ENCODE data around the gene DNER.

Gene DNER

DNA sequence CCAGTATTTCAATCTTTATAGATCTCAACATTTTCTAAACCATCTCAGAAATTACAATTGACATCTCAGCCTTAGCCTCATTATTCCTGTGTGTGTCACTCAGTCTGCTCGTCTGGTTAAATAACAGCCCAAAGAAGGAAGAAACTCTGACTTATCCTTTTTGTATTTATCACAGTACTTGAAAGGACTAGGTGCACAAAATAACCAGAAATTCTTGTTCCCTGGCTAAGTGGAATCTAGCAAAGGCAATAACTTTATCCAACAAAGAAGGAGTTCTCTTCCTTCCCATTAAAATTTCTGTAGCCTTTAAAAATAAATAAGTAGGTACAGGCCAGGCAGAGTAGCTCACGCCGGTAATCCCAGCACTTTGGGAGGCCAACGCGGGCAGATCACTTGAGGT is 303.4 kb downstream of the DNER start:
- H3K27me3 ChIP-seq (ENCODE audit: low read depth, low read length), result no peaks in the 10 kb centered on the region
- H3K4me2 ChIP-seq (ENCODE audit: low read length), result no peak overlapping the region
- peaks cover 8% of the 10 kb centered on the region for H3K36me3 ChIP-seq (replicated peaks; ENCODE audit: low read depth, low read length)
- H3K9me3 ChIP-seq (ENCODE audit: insufficient read depth, low read length), result no peaks in the 10 kb centered on the region
- TF ChIP-seq EZH2phosphoT487 (IDR thresholded peaks at IDR 0.05; ENCODE audit: low read depth), result no peak
- TF ChIP-seq, protein P1, sequence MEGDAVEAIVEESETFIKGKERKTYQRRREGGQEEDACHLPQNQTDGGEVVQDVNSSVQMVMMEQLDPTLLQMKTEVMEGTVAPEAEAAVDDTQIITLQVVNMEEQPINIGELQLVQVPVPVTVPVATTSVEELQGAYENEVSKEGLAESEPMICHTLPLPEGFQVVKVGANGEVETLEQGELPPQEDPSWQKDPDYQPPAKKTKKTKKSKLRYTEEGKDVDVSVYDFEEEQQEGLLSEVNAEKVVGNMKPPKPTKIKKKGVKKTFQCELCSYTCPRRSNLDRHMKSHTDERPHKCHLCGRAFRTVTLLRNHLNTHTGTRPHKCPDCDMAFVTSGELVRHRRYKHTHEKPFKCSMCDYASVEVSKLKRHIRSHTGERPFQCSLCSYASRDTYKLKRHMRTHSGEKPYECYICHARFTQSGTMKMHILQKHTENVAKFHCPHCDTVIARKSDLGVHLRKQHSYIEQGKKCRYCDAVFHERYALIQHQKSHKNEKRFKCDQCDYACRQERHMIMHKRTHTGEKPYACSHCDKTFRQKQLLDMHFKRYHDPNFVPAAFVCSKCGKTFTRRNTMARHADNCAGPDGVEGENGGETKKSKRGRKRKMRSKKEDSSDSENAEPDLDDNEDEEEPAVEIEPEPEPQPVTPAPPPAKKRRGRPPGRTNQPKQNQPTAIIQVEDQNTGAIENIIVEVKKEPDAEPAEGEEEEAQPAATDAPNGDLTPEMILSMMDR (IDR thresholded peaks at IDR 0.05; ENCODE audit: low read depth, low read length), result no peak
- H3K4me1 ChIP-seq (ENCODE audit: low read length), result peaks cover 16% of the 10 kb centered on the region
- no peak overlapping the region for H3K4me3 ChIP-seq (ENCODE audit: low read length)
- no peak overlapping the region for H3K27ac ChIP-seq (ENCODE audit: low read length)
- H3K9ac ChIP-seq (ENCODE audit: low read length), result no peak overlapping the region
- no peak overlapping the region for H2AFZ ChIP-seq (ENCODE audit: low read depth, low read length)
- H4K20me1 ChIP-seq (ENCODE audit: insufficient read depth, low read length), result no peaks in the 10 kb centered on the region
- no peaks in the 10 kb centered on the region for H3K79me2 ChIP-seq (ENCODE audit: low read length)

DNA sequence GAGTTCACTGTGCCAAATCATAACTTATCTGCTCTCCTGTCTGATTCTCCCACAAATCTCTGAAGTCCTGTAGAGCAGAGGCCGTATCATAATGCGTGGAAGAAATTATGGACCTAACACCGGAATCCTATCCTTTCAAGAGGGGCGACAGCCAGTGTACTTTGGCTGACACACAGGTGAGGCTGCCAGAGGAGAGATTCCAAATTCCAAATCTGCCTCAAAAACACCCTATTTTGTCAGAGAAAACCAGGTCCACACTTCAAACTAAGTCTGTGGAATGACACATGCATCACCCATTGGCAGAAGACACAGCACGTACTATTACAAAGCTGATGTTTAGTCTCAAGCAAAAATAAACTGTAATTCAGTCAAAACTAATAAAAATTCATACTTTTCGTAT is 304.1 kb downstream of the DNER start:
- Histone ChIP-seq H3K4me3 (ENCODE audit: low read length) (no peak overlapping the region), H3K9ac (ENCODE audit: low read length) (no peak overlapping the region), H3K79me2 (ENCODE audit: low read length) (no peaks in the 10 kb centered on the region), H2AFZ (ENCODE audit: low read depth, low read length) (no peak overlapping the region), H4K20me1 (ENCODE audit: insufficient read depth, low read length) (no peaks in the 10 kb centered on the region), H3K4me2 (ENCODE audit: low read length) (no peak overlapping the region), H3K27me3 (ENCODE audit: low read depth, low read length) (no peaks in the 10 kb centered on the region), H3K4me1 (ENCODE audit: low read length) (peaks cover 9% of the 10 kb centered on the region), H3K27ac (ENCODE audit: low read length) (no peak overlapping the region), H3K36me3 (replicated peaks; ENCODE audit: low read depth, low read length) (peaks cover 5% of the 10 kb centered on the region), H3K9me3 (ENCODE audit: insufficient read depth, low read length) (no peaks in the 10 kb centered on the region)
- no peak for TF ChIP-seq EZH2phosphoT487 (IDR thresholded peaks at IDR 0.05; ENCODE audit: low read depth)
- TF ChIP-seq, protein P1 (IDR thresholded peaks at IDR 0.05; ENCODE audit: low read depth, low read length), result no peak

DNA sequence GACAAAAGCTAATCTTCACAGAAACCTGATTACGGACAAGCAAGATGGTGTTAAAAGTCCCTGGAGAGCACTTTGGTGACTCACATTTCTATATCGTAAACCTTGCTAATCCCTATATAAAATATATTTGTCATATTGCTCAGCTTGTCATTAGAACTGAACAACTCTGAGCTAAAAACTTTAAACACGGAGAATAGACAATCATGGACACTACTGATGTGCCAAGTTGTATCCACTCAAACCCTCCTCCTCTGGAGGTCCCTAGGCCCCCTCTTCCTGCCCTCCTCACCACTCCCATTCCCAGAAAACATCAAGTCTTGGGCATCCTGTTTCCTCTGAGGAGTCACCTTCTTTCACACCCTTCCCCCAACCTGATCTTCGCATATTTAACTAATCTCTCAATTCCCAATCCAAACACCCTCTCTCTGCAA is 304.6 kb downstream of the DNER start:
- Histone ChIP-seq H2AFZ (ENCODE audit: low read depth, low read length) (no peak overlapping the region), H3K36me3 (replicated peaks; ENCODE audit: low read depth, low read length) (peaks cover 3% of the 10 kb centered on the region), H3K4me2 (ENCODE audit: low read length) (no peak overlapping the region), H4K20me1 (ENCODE audit: insufficient read depth, low read length) (no peaks in the 10 kb centered on the region), H3K27me3 (ENCODE audit: low read depth, low read length) (no peaks in the 10 kb centered on the region), H3K27ac (ENCODE audit: low read length) (no peak overlapping the region), H3K79me2 (ENCODE audit: low read length) (no peaks in the 10 kb centered on the region), H3K4me3 (ENCODE audit: low read length) (no peak overlapping the region), H3K9ac (ENCODE audit: low read length) (no peak overlapping the region), H3K9me3 (ENCODE audit: insufficient read depth, low read length) (no peaks in the 10 kb centered on the region), H3K4me1 (ENCODE audit: low read length) (peaks cover 8% of the 10 kb centered on the region)
- TF ChIP-seq, protein P1 (IDR thresholded peaks at IDR 0.05; ENCODE audit: low read depth, low read length), result no peak
- TF ChIP-seq EZH2phosphoT487 (IDR thresholded peaks at IDR 0.05; ENCODE audit: low read depth), result no peak

DNA sequence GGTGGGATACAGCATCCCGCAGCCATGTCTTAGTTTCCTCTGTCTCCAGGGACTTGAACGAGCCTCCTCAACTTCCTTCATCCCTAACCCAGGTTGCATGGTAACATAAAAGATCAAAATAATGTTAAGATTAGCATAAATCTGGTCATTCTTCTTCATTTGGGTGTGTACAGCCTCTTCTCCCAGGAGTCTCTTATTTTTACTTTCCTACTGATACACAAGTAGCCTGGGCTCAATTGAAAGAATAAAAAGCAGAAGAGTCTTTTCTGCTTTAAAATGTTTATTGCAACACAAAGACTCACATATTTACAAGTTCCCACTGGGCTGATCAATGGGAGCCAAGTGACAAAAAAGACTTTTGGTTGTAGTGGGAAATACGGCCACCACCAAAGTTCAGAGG is 305.4 kb downstream of the DNER start:
- TF ChIP-seq, protein P1 (IDR thresholded peaks at IDR 0.05; ENCODE audit: low read depth, low read length), result no peak
- no peak for TF ChIP-seq EZH2phosphoT487 (IDR thresholded peaks at IDR 0.05; ENCODE audit: low read depth)
- H3K4me2 ChIP-seq (ENCODE audit: low read length), result no peak overlapping the region
- H3K36me3 ChIP-seq (replicated peaks; ENCODE audit: low read depth, low read length), result no peaks in the 10 kb centered on the region
- peaks cover 8% of the 10 kb centered on the region for H3K4me1 ChIP-seq (ENCODE audit: low read length)
- H3K9ac ChIP-seq (ENCODE audit: low read length), result no peak overlapping the region
- no peaks in the 10 kb centered on the region for H3K9me3 ChIP-seq (ENCODE audit: insufficient read depth, low read length)
- no peaks in the 10 kb centered on the region for H3K79me2 ChIP-seq (ENCODE audit: low read length)
- H4K20me1 ChIP-seq (ENCODE audit: insufficient read depth, low read length), result no peaks in the 10 kb centered on the region
- no peak overlapping the region for H3K4me3 ChIP-seq (ENCODE audit: low read length)
- no peaks in the 10 kb centered on the region for H3K27me3 ChIP-seq (ENCODE audit: low read depth, low read length)
- no peak overlapping the region for H3K27ac ChIP-seq (ENCODE audit: low read length)
- H2AFZ ChIP-seq (ENCODE audit: low read depth, low read length), result no peak overlapping the region

All from OCI-LY3 (cell line).